Osteocyte (in vitro differentiated cells): Measurements from ENCODE around the gene CLMP. TPM values are rescaled to one million over a fixed set of nuclear protein-coding genes. Genes with fewer than 3 reads are reported as not detected.

Experiments
- DNase-seq: peaks from one replicate; pipeline ENCODE4 v3.0.0; 2021; ENCODE audit warnings: mixed read lengths; ENCODE audit not compliant: unreplicated experiment; ENCODE audit errors: extremely low spot score
- H3K27ac Mint-ChIP-seq: one replicate; pipeline ENCODE4 v1.8.0; 2021; ENCODE audit warnings: mild to moderate bottlenecking, mixed read lengths; ENCODE audit not compliant: unreplicated experiment
- H3K27me3 Mint-ChIP-seq: one replicate; pipeline ENCODE4 v1.8.0; 2021; ENCODE audit warnings: mixed read lengths; ENCODE audit not compliant: unreplicated experiment
- H3K36me3 Mint-ChIP-seq: one replicate; pipeline ENCODE4 v1.8.0; 2021; ENCODE audit warnings: mixed read lengths; ENCODE audit not compliant: unreplicated experiment
- H3K4me1 Mint-ChIP-seq: one replicate; pipeline ENCODE4 v1.8.0; 2021; ENCODE audit warnings: mixed read lengths; ENCODE audit not compliant: unreplicated experiment
- H3K4me3 Mint-ChIP-seq: one replicate; pipeline ENCODE4 v1.8.0; 2021; ENCODE audit warnings: mild to moderate bottlenecking, moderate library complexity, mixed read lengths; ENCODE audit not compliant: unreplicated experiment
- H3K9me3 Mint-ChIP-seq: one replicate; pipeline ENCODE4 v1.8.0; 2021; ENCODE audit warnings: mixed read lengths; ENCODE audit not compliant: unreplicated experiment
- CTCF ChIP-seq: fragments of 200-600 bp; sonication (generic); IDR thresholded peaks from 2 replicates; pipeline ENCODE4 v1.5.0; 2021; ENCODE audit warnings: antibody characterized with exemption, mild to moderate bottlenecking, moderate library complexity
- total RNA-seq: library from RNA; stranded (reverse); gene quantifications from 2 replicates; pipeline ENCODE4 v1.2.1, GENCODE V29; 2021

The CLMP gene
- total RNA-seq, 1 donor from 2014 or later, result 24.8 TPM

- Mint-ChIP-seq H3K4me3 (no peak overlapping the region), H3K27me3 (no peaks in the 10 kb centered on the region), H3K36me3 (no peaks in the 10 kb centered on the region), H3K9me3 (no peaks in the 10 kb centered on the region), H3K27ac (no peak overlapping the region), H3K4me1 (peaks cover 12% of the 10 kb centered on the region)
- DNase-seq, result no peak
- TF ChIP-seq CTCF, result no peak
Observed at GRCh38 chr11:123144707-123145106, 50.3 kb downstream of the CLMP start.

- TF ChIP-seq CTCF, result no peak
- no peak overlapping the region for H3K4me3 Mint-ChIP-seq
- H3K27ac Mint-ChIP-seq, result no peak overlapping the region
- H3K27me3 Mint-ChIP-seq, result no peaks in the 10 kb centered on the region
- peaks cover 14% of the 10 kb centered on the region for H3K4me1 Mint-ChIP-seq
- H3K36me3 Mint-ChIP-seq, result no peaks in the 10 kb centered on the region
- no peak for DNase-seq
- H3K9me3 Mint-ChIP-seq, result no peaks in the 10 kb centered on the region
Observed at GRCh38 chr11:123143921-123144320, 51.1 kb downstream of the CLMP start.

GRCh38 chr11:123143476-123143875, 51.6 kb downstream of the CLMP start:
- no peak for DNase-seq
- Mint-ChIP-seq H3K9me3 (no peaks in the 10 kb centered on the region), H3K4me3 (no peak overlapping the region), H3K4me1 (peaks cover 18% of the 10 kb centered on the region), H3K36me3 (no peaks in the 10 kb centered on the region), H3K27ac (no peak overlapping the region), H3K27me3 (no peaks in the 10 kb centered on the region)
- TF ChIP-seq CTCF, result no peak

- no peaks in the 10 kb centered on the region for H3K9me3 Mint-ChIP-seq
- no peaks in the 10 kb centered on the region for H3K27me3 Mint-ChIP-seq
- H3K4me3 Mint-ChIP-seq, result no peak overlapping the region
- H3K27ac Mint-ChIP-seq, result no peak overlapping the region
- H3K4me1 Mint-ChIP-seq, result peaks cover 30% of the 10 kb centered on the region
- H3K36me3 Mint-ChIP-seq, result no peaks in the 10 kb centered on the region
- TF ChIP-seq CTCF, result no peak
- no peak for DNase-seq
Observed at GRCh38 chr11:123139206-123139605, 55.8 kb downstream of the CLMP start.

- peak; percentile 94 for DNase-seq
- Mint-ChIP-seq H3K4me1 (peaks cover 39% of the 10 kb centered on the region), H3K36me3 (no peaks in the 10 kb centered on the region), H3K27me3 (no peaks in the 10 kb centered on the region), H3K27ac (peak overlapping the region; percentile 96), H3K9me3 (no peaks in the 10 kb centered on the region), H3K4me3 (peak overlapping the region; percentile 63)
- no peak for TF ChIP-seq CTCF
Observed at GRCh38 chr11:123137431-123138224, 57.4 kb downstream of the CLMP start.
